Measurements from ENCODE around the gene PLA2G4F. TPM values are rescaled to one million over a fixed set of nuclear protein-coding genes. Genes with fewer than 3 reads are reported as not detected.

Gene PLA2G4F
- total and polyA plus RNA-seq, 10 of the 15 experiments (the other 5 are each of a cell fraction or from before 2014, with no cell fraction given) = not detected

- FAIRE-seq = no peak
- no peak overlapping the region for H3K4me2 ChIP-seq (ENCODE audit: control insufficient read depth, insufficient read depth)
- H4K20me1 ChIP-seq (ENCODE audit: control insufficient read depth, insufficient read depth) = no peaks in the 10 kb centered on the region
- no peaks in the 10 kb centered on the region; a peak in 1 of 4 replicates for H3K27me3 ChIP-seq (replicated peaks in 1 of 2; ENCODE audit: control insufficient read depth in 2 of 2, insufficient read depth in 2 of 2, low read length in 1 of 2)
- no peak overlapping the region for H3K9ac ChIP-seq (ENCODE audit: control insufficient read depth, insufficient read depth, low read length)
- H2AFZ ChIP-seq (ENCODE audit: control insufficient read depth, low read depth, low read length) = no peak overlapping the region
- no peaks in the 10 kb centered on the region for H3K79me2 ChIP-seq (ENCODE audit: control insufficient read depth, insufficient read depth, low read length)
- no peak overlapping the region for H3K4me3 ChIP-seq
- H3K36me3 ChIP-seq (ENCODE audit: control insufficient read depth in 2 of 2, insufficient read depth in 2 of 2, low read length in 1 of 2) = no peaks in the 10 kb centered on the region
- WGBS (ENCODE audit: insufficient coverage, insufficient replicate concordance, low lambda C conversion rate, missing lambda C conversion rate) = 57% methylated on average over 1 of the region's 1 CpG
- no TSS peak for BruUV-seq (replicated peaks)
- CTCF ChIA-PET = interaction anchor here (1.5 to 3.7 kb wide), 2 partner anchors 10 to 18 kb away, joined by 3 to 13 read pairs; no protein-coding TSS in a partner anchor
- TF ChIP-seq SMARCA5 (IDR thresholded peaks at IDR 0.05) = no peak
- TF ChIP-seq PML (IDR thresholded peaks at IDR 0.05; ENCODE audit: low read length) = no peak
- no peak for TF ChIP-seq SUZ12 (IDR thresholded peaks at IDR 0.05; ENCODE audit: unreplicated experiment)
- no peak for TF ChIP-seq DPF2 (IDR thresholded peaks at IDR 0.05)
- TF ChIP-seq ZBTB11 (CRISPR knock-in tag; IDR thresholded peaks at IDR 0.05) = no peak
- no peak for TF ChIP-seq GABPA (IDR thresholded peaks at IDR 0.05; ENCODE audit: low read depth)
- no peak for TF ChIP-seq HDAC6 (IDR thresholded peaks at IDR 0.05; ENCODE audit: unreplicated experiment)
- no peak for TF ChIP-seq RELB (IDR thresholded peaks at IDR 0.05; ENCODE audit: low read depth)
- no peak for TF ChIP-seq KLF5 (IDR thresholded peaks at IDR 0.05; ENCODE audit: partially characterized antibody)
- TF ChIP-seq RFX5 (IDR thresholded peaks at IDR 0.05; ENCODE audit: low read depth, low read length) = no peak
- no peak for TF ChIP-seq MLLT1 (IDR thresholded peaks at IDR 0.05)
- no peak for TF ChIP-seq IRF3 (IDR thresholded peaks at IDR 0.05)
- no peak for TF ChIP-seq ELK1 (IDR thresholded peaks at IDR 0.05; ENCODE audit: low read depth, low read length)
- TF ChIP-seq SP1 (IDR thresholded peaks at IDR 0.05; ENCODE audit: low read depth, low read length) = no peak
- TF ChIP-seq ZNF207 (IDR thresholded peaks at IDR 0.05; ENCODE audit: borderline replicate concordance) = no peak
- POLR2A ChIA-PET = no interaction called here
- intact Hi-C loops (cut with micrococcal nuclease; ENCODE audit: unreplicated experiment) = no loop called here
- in situ Hi-C loops (cut with MboI) = no loop called here
- no peak overlapping the region for H3K27ac ChIP-seq (ENCODE audit: control insufficient read depth, insufficient read depth)
- SMC1A ChIA-PET (ENCODE audit: uncharacterized antibody, unreplicated experiment) = no interaction called here
- H3K9me3 ChIP-seq (replicated peaks; ENCODE audit: control insufficient read depth, insufficient read depth, low read length) = no peaks in the 10 kb centered on the region
- no peaks in the 10 kb centered on the region for H3K4me1 ChIP-seq (ENCODE audit: control insufficient read depth, insufficient read depth, low read length)
- no peak for ATAC-seq
- RAD21 ChIA-PET (ENCODE audit: unreplicated experiment) = no interaction called here
- no peak for DNase-seq (ENCODE audit: low read depth, low spot score)
Observed at GRCh38 chr15:42120285-42120684, 36.2 kb downstream of the PLA2G4F start.

Measured in GM12878 (cell line).